NB4 (cell line): Measurements from ENCODE around the gene TM9SF1.
"Not testable (repeated sequence)": the region's sequence is repeated elsewhere in the genome, so short reads cannot be mapped to it uniquely, and the experiment has no call there.

Source experiments
- CTCF ChIP-seq: IDR thresholded peaks from one replicate; pipeline ENCODE4 v1.5.1; 2012; ENCODE audit warnings: low read depth, low read length
- MAX ChIP-seq: IDR thresholded peaks from 2 replicates; pipeline ENCODE4 v1.6.1; 2011; ENCODE audit warnings: low read depth, low read length
- MYC ChIP-seq: IDR thresholded peaks from 2 replicates; pipeline ENCODE4 v1.6.1; 2011; ENCODE audit warnings: low read depth, low read length
- POLR2A ChIP-seq: IDR thresholded peaks from 2 replicates; pipeline ENCODE4 v1.6.1; 2011; ENCODE audit warnings: mild to moderate bottlenecking; ENCODE audit not compliant: insufficient read length; ENCODE audit errors: extremely low read depth

- not testable (repeated sequence) for TF ChIP-seq CTCF, POLR2A, MAX, MYC
Measured at GRCh38 chr14:24216876-24217275, 21.6 kb upstream of the TM9SF1 start.
